ENCODE measurements around the gene TCF7. TPM values are rescaled to one million over a fixed set of nuclear protein-coding genes. Genes with fewer than 3 reads are reported as not detected.

Gene TCF7
- polyA plus RNA-seq, 1 of the 3 experiments (the other 2 are of a cell fraction), result 2.7 TPM

GRCh38 chr5:134139891-134140469 is 25.5 kb downstream of the TCF7 start:
- TF ChIP-seq YY1 (IDR thresholded peaks at IDR 0.05; ENCODE audit: low read depth) (no peak), FOXM1 (IDR thresholded peaks at IDR 0.05; ENCODE audit: low read depth) (no peak), EZH2phosphoT487 (IDR thresholded peaks at IDR 0.05; ENCODE audit: borderline replicate concordance, low read depth) (no peak), RAD21 (IDR thresholded peaks at IDR 0.05; ENCODE audit: low read length) (no peak), TEAD4 (IDR thresholded peaks at IDR 0.05; ENCODE audit: borderline replicate concordance, insufficient read depth) (no peak), MXI1 (IDR thresholded peaks at IDR 0.05; ENCODE audit: low read depth, low read length) (no peak)
- TF ChIP-seq, protein P1, sequence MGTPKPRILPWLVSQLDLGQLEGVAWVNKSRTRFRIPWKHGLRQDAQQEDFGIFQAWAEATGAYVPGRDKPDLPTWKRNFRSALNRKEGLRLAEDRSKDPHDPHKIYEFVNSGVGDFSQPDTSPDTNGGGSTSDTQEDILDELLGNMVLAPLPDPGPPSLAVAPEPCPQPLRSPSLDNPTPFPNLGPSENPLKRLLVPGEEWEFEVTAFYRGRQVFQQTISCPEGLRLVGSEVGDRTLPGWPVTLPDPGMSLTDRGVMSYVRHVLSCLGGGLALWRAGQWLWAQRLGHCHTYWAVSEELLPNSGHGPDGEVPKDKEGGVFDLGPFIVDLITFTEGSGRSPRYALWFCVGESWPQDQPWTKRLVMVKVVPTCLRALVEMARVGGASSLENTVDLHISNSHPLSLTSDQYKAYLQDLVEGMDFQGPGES (IDR thresholded peaks at IDR 0.05; ENCODE audit: low read depth, low read length), result no peak
- POLR2A ChIA-PET, result interaction anchor here (0.7 to 2.4 kb wide), 5 partner anchors 10 to 101 kb away, joined by 3 to 15 read pairs (median 6); no protein-coding TSS in a partner anchor

DNA sequence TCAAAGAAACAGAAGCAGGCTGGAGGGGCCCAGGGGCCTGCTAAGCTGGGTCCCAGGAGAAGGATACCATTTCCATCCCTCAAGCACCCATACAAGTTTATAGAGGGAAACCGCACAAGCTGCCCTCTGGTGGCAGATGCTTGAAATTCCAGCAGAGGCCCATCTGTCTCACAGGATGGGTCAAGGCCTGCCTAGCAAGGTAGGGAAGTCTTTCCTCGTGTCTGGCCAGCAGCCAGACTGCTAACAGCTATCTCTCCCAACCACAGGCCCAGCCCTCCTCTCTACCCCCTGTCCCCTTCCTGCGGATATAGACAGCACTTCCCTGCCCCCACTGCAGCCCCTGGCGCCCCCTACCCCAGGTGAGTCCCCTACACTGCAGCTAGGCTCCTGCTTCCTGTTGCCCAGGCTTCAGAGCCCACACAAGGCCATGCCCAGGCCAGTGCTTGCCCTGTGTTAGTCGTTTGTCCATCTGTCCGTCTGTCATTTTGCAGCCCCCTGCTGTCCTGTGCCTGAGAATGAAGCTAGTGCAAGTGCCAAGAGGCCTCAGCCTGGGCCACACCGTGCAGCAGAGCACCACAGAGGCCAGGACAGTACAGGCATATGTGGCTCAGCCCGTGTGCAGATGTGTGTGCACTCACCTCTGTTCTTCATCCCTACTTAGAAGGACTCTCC is 26.2 kb downstream of the TCF7 start:
- TF ChIP-seq TCF12 (IDR thresholded peaks at IDR 0.05), result no peak
- peak; percentile 40; the same call in 1 of the 2 replicates for TF ChIP-seq MXI1 (IDR thresholded peaks at IDR 0.05; ENCODE audit: low read depth, low read length)
- TF ChIP-seq RAD21 (IDR thresholded peaks at IDR 0.05; ENCODE audit: low read length), result peak; percentile 75
- TF ChIP-seq TEAD4 (IDR thresholded peaks at IDR 0.05; ENCODE audit: borderline replicate concordance, insufficient read depth), result no peak
- no peak for TF ChIP-seq RXRA (IDR thresholded peaks at IDR 0.05; ENCODE audit: borderline replicate concordance, low read depth)
- TF ChIP-seq SMC3 (IDR thresholded peaks at IDR 0.05; ENCODE audit: low read depth, low read length), result peak; percentile 87
- TF ChIP-seq, protein P2, sequence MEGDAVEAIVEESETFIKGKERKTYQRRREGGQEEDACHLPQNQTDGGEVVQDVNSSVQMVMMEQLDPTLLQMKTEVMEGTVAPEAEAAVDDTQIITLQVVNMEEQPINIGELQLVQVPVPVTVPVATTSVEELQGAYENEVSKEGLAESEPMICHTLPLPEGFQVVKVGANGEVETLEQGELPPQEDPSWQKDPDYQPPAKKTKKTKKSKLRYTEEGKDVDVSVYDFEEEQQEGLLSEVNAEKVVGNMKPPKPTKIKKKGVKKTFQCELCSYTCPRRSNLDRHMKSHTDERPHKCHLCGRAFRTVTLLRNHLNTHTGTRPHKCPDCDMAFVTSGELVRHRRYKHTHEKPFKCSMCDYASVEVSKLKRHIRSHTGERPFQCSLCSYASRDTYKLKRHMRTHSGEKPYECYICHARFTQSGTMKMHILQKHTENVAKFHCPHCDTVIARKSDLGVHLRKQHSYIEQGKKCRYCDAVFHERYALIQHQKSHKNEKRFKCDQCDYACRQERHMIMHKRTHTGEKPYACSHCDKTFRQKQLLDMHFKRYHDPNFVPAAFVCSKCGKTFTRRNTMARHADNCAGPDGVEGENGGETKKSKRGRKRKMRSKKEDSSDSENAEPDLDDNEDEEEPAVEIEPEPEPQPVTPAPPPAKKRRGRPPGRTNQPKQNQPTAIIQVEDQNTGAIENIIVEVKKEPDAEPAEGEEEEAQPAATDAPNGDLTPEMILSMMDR (IDR thresholded peaks at IDR 0.05), result peak; percentile 79
- no peak for TF ChIP-seq YY1 (IDR thresholded peaks at IDR 0.05; ENCODE audit: low read depth)
- Histone ChIP-seq H3F3A (replicated peaks; ENCODE audit: insufficient read depth) (peaks cover 4% of the 10 kb centered on the region), H2AFZ (ENCODE audit: low read depth) (no peak overlapping the region), H3K79me2 (ENCODE audit: insufficient read depth) (peaks cover 24% of the 10 kb centered on the region; the same call in 1 of the 2 replicates), H3K27me3 (ENCODE audit: insufficient read depth) (no peaks in the 10 kb centered on the region), H3K4me2 (no peak overlapping the region), H3K4me3 (ENCODE audit: low read depth in 2 of 2, low read length in 1 of 2) (no peak overlapping the region), H3K9ac (no peak overlapping the region), H3K4me1 (ENCODE audit: control insufficient read depth in 1 of 2, insufficient read depth in 2 of 2, low read depth in 1 of 2, low read length in 1 of 2) (peaks cover 11 to 21% of the 10 kb centered on the region in 2 experiments; a peak in 3 of 4 replicates), H4K20me1 (ENCODE audit: insufficient read depth) (peaks cover 52% of the 10 kb centered on the region), H3K36me3 (replicated peaks in 1 of 2; ENCODE audit: control insufficient read depth in 1 of 2, insufficient read depth in 2 of 2, low read length in 1 of 2) (peaks cover 10 to 74% of the 10 kb centered on the region in 2 experiments), H3K27ac (ENCODE audit: low read depth in 2 of 2, low read length in 1 of 2) (peak overlapping the region in 1 of 2 experiments; percentile 71; a peak in 2 of 4 replicates), H3K9me3 (no peaks in the 10 kb centered on the region), H3K9me2 (no peaks in the 10 kb centered on the region)
- CTCF ChIA-PET, result interaction anchor here (0.6 to 18.5 kb wide), 45 partner anchors 8 to 1343 kb away, joined by 3 to 673 read pairs (median 4); partner anchors contain the start of gene TCF7
- POLR2A ChIA-PET, result interaction anchor here (0.7 to 2.4 kb wide), 5 partner anchors 10 to 101 kb away, joined by 3 to 15 read pairs (median 6); no protein-coding TSS in a partner anchor
- DNase-seq, result peak; percentile 80
- WGBS (ENCODE audit: low lambda C conversion rate), result 53% methylated on average over 7 of the region's 8 CpGs

More at GRCh38 chr5:134139891-134140469, 25.5 kb downstream of the TCF7 start:
- CTCF ChIA-PET, result interaction anchor here (0.7 to 18.5 kb wide), 39 partner anchors 9 to 469 kb away, joined by 3 to 673 read pairs (median 5); partner anchors contain the start of gene TCF7
- Histone ChIP-seq H3K79me2 (ENCODE audit: insufficient read depth) (peaks cover 17% of the 10 kb centered on the region; the same call in 1 of the 2 replicates), H3K4me1 (ENCODE audit: control insufficient read depth in 1 of 2, insufficient read depth in 2 of 2, low read depth in 1 of 2, low read length in 1 of 2) (peaks cover 11 to 21% of the 10 kb centered on the region in 2 experiments; a peak in 3 of 4 replicates), H3K36me3 (replicated peaks in 1 of 2; ENCODE audit: control insufficient read depth in 1 of 2, insufficient read depth in 2 of 2, low read length in 1 of 2) (peaks cover 5 to 67% of the 10 kb centered on the region in 2 experiments), H3K27ac (ENCODE audit: low read depth in 2 of 2, low read length in 1 of 2) (peak overlapping the region in 1 of 2 experiments; percentile 69; a peak in 2 of 4 replicates), H2AFZ (ENCODE audit: low read depth) (no peak overlapping the region), H3F3A (replicated peaks; ENCODE audit: insufficient read depth) (peaks cover 4% of the 10 kb centered on the region), H4K20me1 (ENCODE audit: insufficient read depth) (peaks cover 45% of the 10 kb centered on the region), H3K27me3 (ENCODE audit: insufficient read depth) (no peaks in the 10 kb centered on the region), H3K9me3 (no peaks in the 10 kb centered on the region), H3K4me3 (ENCODE audit: low read depth in 2 of 2, low read length in 1 of 2) (no peak overlapping the region), H3K9me2 (no peaks in the 10 kb centered on the region), H3K9ac (no peak overlapping the region), H3K4me2 (no peak overlapping the region)
- 96% methylated on average over 6 of the region's 8 CpGs for WGBS (ENCODE audit: low lambda C conversion rate)
- no peak for DNase-seq

Data from SK-N-SH (cell line).